ENCODE results near the gene PDE1C. TPM values are rescaled to one million over a fixed set of nuclear protein-coding genes. Genes with fewer than 3 reads are reported as not detected.

PDE1C gene
- total and polyA plus RNA-seq, 12 donors, result 0.33 to 9.9 (median 2.9) TPM

- Histone ChIP-seq H3K4me3 (no peak overlapping the region), H3K27ac (no peak overlapping the region), H3K36me3 (replicated peaks in 1 of 2) (no peaks in the 10 kb centered on the region), H3K9me3 (replicated peaks in 1 of 3) (no peaks in the 10 kb centered on the region), H3K27me3 (no peaks in the 10 kb centered on the region), H3K4me1 (replicated peaks in 1 of 2) (no peaks in the 10 kb centered on the region)
- 80 to 88% (median 82%) methylated on average over 2 of the region's 2 CpGs for WGBS, 4 donors
- TF ChIP-seq, protein P1, sequence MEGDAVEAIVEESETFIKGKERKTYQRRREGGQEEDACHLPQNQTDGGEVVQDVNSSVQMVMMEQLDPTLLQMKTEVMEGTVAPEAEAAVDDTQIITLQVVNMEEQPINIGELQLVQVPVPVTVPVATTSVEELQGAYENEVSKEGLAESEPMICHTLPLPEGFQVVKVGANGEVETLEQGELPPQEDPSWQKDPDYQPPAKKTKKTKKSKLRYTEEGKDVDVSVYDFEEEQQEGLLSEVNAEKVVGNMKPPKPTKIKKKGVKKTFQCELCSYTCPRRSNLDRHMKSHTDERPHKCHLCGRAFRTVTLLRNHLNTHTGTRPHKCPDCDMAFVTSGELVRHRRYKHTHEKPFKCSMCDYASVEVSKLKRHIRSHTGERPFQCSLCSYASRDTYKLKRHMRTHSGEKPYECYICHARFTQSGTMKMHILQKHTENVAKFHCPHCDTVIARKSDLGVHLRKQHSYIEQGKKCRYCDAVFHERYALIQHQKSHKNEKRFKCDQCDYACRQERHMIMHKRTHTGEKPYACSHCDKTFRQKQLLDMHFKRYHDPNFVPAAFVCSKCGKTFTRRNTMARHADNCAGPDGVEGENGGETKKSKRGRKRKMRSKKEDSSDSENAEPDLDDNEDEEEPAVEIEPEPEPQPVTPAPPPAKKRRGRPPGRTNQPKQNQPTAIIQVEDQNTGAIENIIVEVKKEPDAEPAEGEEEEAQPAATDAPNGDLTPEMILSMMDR (IDR thresholded peaks at IDR 0.05), result no peak
- no peak for TF ChIP-seq POLR2A (IDR thresholded peaks at IDR 0.05)
- intact Hi-C loops (cut with DNase I), result no loop called here
- DNase-seq, result no peak
Measured at GRCh38 chr7:31995134-31995533, 75.1 kb downstream of the PDE1C start.

DNA sequence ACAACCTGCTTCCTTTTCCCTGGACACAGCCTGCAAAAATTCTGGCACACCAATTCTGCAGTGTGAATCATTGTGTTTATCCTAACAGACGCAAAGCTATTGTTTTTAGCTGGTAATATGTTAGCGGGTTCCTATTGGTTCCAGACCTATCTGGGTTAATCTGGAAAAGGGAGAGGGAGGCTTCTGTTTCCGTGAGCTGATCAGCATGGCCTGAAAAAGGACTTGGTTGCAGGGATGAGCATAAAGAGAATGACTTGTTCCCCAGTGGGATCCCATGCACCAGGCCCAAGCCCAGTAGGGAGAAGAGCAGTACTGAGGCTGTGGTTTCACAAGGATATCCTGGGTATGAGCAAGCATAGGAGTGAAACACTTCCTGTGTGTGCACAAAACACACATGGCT, 78.4 kb downstream of the PDE1C start:
- 55 to 71% (median 64%) methylated on average over 3 of the region's 3 CpGs for WGBS, 4 donors
- H3K4me1 ChIP-seq (replicated peaks in 1 of 2), result no peaks in the 10 kb centered on the region
- H3K27ac ChIP-seq, result no peak overlapping the region
- intact Hi-C loops (cut with DNase I), result no loop called here
- no peak overlapping the region for H3K4me3 ChIP-seq
- DNase-seq, result no peak
- no peaks in the 10 kb centered on the region for H3K27me3 ChIP-seq
- TF ChIP-seq POLR2A (IDR thresholded peaks at IDR 0.05), result no peak
- TF ChIP-seq, protein P1 (IDR thresholded peaks at IDR 0.05), result no peak
- H3K9me3 ChIP-seq (replicated peaks in 1 of 3), result no peaks in the 10 kb centered on the region
- no peaks in the 10 kb centered on the region for H3K36me3 ChIP-seq (replicated peaks in 1 of 2)

DNA sequence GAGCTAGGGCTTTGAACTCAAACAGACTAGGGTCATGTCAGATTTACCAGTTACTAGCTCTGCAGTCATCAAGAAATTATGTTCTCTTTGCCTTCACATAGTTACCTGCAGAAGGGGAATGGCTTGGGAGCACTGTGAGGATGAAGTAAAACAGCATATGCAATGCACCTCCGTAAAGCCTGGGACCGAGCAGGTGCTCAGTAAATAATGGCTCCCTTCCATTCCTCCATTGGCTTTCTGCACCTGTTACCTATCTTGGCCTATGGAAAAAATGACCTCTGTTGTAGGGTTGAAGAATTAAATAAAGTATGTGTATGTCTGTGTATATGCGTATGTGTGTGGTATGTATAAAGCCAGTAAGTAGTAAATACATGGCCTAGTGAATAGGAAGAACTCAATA, 78.8 kb downstream of the PDE1C start:
- H3K4me1 ChIP-seq (replicated peaks in 1 of 2), result no peaks in the 10 kb centered on the region
- H3K27me3 ChIP-seq, result no peaks in the 10 kb centered on the region
- H3K36me3 ChIP-seq (replicated peaks in 1 of 2), result no peaks in the 10 kb centered on the region
- no peak overlapping the region for H3K4me3 ChIP-seq
- H3K27ac ChIP-seq, result no peak overlapping the region
- TF ChIP-seq, protein P1 (IDR thresholded peaks at IDR 0.05), result no peak
- TF ChIP-seq POLR2A (IDR thresholded peaks at IDR 0.05), result no peak
- intact Hi-C loops (cut with DNase I), result no loop called here
- H3K9me3 ChIP-seq (replicated peaks in 1 of 3), result no peaks in the 10 kb centered on the region
- WGBS, 4 donors, result 92 to 96% (median 93%) methylated on average over 3 of the region's 3 CpGs
- no peak for DNase-seq

DNA sequence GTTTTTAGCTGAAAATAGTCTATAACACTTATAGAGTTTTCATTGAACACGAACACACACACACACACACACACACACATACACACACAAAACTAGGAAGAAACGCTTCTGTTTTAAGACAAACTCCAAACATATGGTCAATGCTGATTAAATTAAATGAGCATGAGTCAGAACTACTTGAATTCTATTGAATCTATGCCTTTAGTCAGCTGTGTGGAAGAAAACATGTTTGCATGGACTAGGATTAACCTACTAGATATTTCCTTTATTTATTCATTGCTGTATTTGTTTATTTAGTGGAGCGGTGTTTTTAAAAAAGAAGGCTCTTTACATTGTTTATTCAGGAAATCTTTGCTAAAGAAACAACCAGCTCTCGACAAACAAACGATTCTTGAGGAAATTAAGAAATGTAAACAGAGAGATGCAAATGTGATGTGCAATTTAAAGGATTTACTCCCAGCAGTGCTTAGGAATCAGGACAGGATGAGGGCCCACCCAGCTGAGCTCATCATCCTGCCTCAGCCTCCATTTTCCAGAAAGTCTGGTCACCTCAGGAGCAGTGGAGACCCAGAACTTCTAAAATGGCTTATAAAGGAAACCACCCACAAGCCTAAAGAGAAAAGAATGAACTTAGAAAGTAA, 83.2 kb downstream of the PDE1C start:
- no peaks in the 10 kb centered on the region for H3K4me1 ChIP-seq (replicated peaks in 1 of 2)
- H3K36me3 ChIP-seq (replicated peaks in 1 of 2), result no peaks in the 10 kb centered on the region
- no peak overlapping the region for H3K4me3 ChIP-seq
- DNase-seq, result no peak
- TF ChIP-seq, protein P1 (IDR thresholded peaks at IDR 0.05), result no peak
- no peak for TF ChIP-seq POLR2A (IDR thresholded peaks at IDR 0.05)
- no peaks in the 10 kb centered on the region for H3K9me3 ChIP-seq (replicated peaks in 1 of 3)
- no peak overlapping the region for H3K27ac ChIP-seq
- intact Hi-C loops (cut with DNase I), result no loop called here
- WGBS, 4 donors, result 62 to 66% (median 64%) methylated on average over 5 of the region's 5 CpGs
- H3K27me3 ChIP-seq, result no peaks in the 10 kb centered on the region
